Dendritic cell treated with granulocyte-macrophage colony-stimulating factor and Interleukin-4, amounts not matched to agents 40 ng/mL and 50 ng/mL, for 4 days (primary cell): Measurements from ENCODE around the gene COPS7A.

Source experiments
- H3K27ac Mint-ChIP-seq: one replicate; pipeline ENCODE4 v1.8.0; 2022; ENCODE audit warnings: mild to moderate bottlenecking, mixed read lengths
- H3K27me3 Mint-ChIP-seq: one replicate; pipeline ENCODE4 v1.8.0; 2022; ENCODE audit warnings: mild to moderate bottlenecking, mixed read lengths
- H3K36me3 Mint-ChIP-seq: one replicate; pipeline ENCODE4 v1.8.0; 2022; ENCODE audit warnings: low read depth, mixed read lengths
- H3K4me1 Mint-ChIP-seq: one replicate; pipeline ENCODE4 v1.8.0; 2022; ENCODE audit warnings: low read depth, mixed read lengths
- H3K4me3 Mint-ChIP-seq: one replicate; pipeline ENCODE4 v1.8.0; 2022; ENCODE audit warnings: mild to moderate bottlenecking, moderate library complexity, mixed read lengths
- H3K9me3 Mint-ChIP-seq: one replicate; pipeline ENCODE4 v1.8.0; 2022; ENCODE audit warnings: mixed read lengths
- intact Hi-C: fragments of 100-400 bp; cut with micrococcal nuclease; formaldehyde crosslinking; loops from one replicate; pipeline ENCODE4 v1.15.0; 2022

COPS7A gene

DNA sequence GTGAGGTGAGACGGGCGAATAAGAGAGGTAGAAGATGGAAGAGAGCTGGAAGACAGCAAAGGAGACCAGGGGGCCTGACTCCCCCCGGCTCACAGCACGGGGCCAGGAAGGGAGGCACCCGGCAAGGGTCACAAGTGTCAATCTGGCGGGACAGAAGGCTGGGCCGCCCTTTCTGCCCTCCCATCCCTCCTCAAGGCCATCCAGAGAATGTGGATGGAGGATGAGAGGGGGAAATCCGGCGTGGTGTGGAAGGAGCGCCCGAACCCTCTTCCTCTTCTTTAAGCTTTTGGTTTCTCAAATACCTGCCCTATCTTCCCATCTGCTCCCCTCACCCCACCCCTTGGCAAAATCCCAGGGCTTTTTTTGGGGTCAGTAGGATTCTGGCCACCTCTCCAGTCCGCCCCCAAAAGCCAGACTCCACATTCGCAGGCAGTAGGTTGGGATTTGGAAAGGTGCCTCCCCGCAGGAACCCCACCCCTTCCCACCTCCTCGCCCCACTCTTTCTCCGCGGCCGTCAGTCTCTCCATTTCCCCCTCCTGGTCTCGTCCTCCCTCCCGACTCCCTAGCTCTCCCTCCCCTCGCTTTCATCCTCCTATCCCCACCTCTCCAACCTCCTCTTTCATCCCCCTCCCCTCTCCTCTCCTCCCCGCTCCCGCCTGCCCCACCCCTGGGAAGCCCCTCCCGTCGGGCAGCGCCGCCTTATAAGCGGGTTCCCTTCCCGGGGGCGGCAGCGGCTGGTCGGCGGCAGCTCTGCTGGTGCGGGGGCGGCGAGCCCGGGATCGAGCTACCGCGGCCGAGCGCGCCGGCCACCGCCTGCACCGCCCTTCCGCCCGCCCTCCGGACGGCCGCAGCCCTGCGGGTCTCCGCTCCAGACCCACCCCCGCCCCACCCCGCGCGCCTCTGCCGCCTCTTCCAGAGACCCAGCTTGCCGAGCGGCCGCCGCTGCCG lies 42.1 kb downstream of the COPS7A start, which contains the start of gene PTMS:
TSS of gene PTMS (plus strand) at position 730 of the 948 bp plus-strand sequence. CDS start 343 bp downstream, outside the sequence.
- H3K4me3 Mint-ChIP-seq, result peak within 1 kb of the TSS; percentile 89
- H3K36me3 Mint-ChIP-seq, result peaks cover 32% of the 10 kb centered on the region
- peak within 1 kb of the TSS; percentile 87 for H3K27ac Mint-ChIP-seq
- H3K9me3 Mint-ChIP-seq, result no peaks in the 10 kb centered on the region
- intact Hi-C loops, result no loop called here
- peaks cover 58% of the 10 kb centered on the region for H3K27me3 Mint-ChIP-seq
- H3K4me1 Mint-ChIP-seq, result peaks cover 65% of the 10 kb centered on the region

DNA sequence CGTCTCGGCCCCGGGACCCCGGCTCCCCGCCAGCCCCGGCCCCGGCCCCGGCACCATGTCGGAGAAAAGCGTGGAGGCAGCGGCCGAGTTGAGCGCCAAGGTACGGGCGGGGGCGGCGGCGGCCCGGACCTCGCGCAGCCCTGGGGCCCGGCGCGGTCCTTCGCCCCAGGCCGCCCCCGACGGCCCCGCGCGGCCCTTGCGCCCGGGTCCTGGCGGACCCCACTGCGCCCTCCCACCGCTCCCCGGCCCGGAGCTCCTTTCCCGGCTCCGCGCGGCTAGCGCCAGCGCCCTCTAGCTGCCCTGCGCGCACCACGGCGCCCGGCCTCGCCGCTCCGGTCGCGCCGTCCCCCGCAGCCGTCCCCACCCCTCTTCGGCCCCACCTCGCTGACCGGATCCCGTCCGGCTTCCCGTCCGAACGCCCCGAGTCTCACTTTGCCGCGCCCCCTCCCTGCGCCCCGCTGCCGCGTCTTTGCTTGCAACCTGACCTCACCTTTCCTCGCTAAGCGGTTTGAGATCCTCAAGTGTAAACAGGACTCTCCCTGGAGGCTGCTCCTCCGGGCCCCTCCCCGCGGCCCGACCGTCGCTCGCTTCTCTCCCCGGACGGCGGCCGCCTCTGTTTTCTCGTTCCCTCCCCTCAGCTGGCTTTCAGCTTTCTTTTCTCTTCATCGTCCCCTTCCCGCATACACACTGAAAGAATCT lies 43.0 kb downstream of the COPS7A start:
- H3K27me3 Mint-ChIP-seq, result peaks cover 54% of the 10 kb centered on the region
- H3K9me3 Mint-ChIP-seq, result no peaks in the 10 kb centered on the region

DNA sequence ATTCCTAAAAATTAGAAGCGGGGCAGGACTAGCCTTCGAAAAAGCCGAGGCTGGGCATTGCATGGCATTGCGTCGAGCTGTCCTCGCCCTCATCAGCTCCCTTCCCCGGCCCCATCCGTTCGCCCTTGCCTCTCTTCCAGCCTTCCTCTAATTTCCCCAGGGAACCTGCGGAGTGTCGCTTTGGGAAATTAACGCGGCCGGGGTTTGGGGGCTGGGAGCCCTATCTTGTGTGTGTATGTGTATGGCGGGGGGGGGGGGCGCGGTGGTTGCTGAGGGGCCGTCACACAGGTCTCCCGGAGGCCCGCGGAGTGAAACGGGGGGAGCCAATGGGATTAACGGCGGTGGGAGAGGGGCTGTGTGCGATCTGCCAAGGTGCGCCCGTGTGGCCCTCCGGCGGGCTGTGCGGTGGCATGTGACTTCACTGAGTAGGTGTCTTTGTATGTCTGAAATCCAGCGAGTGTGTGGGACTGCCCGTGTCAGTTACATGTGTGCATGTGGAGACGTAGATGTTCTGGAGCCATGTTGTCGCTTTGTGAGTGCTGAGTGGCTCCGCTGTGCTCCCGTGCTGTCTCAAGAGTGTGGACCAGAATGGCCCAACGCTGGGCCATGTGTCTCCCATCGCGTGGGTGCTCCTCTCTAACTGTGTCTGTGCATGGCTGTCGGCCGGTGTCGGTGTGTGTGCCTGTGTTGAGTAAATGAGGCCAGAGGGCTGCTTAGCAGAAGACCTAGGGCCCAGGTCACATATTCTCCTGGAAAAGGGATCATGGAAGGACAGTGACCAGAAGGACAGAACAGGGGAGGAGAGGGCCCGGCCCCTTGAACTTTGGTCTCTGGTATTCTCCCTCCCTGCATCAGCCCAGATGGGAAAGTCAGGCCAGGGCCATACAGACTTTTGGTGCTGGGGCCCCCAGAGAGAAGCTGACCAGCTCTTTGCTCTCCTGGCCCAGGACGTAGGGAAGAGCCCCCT lies 43.8 kb downstream of the COPS7A start:
- peaks cover 35% of the 10 kb centered on the region for H3K36me3 Mint-ChIP-seq
- H3K4me3 Mint-ChIP-seq, result peak overlapping the region; percentile 89
- peak overlapping the region; percentile 87 for H3K27ac Mint-ChIP-seq
- H3K4me1 Mint-ChIP-seq, result peaks cover 82% of the 10 kb centered on the region
- peaks cover 54% of the 10 kb centered on the region for H3K27me3 Mint-ChIP-seq
- no peaks in the 10 kb centered on the region for H3K9me3 Mint-ChIP-seq
- intact Hi-C loops, result no loop called here

More for the DNA sequence above, 43.0 kb downstream of the COPS7A start:
- peaks cover 73% of the 10 kb centered on the region for H3K4me1 Mint-ChIP-seq
- intact Hi-C loops, result no loop called here
- H3K4me3 Mint-ChIP-seq, result peak overlapping the region; percentile 89
- H3K36me3 Mint-ChIP-seq, result peaks cover 35% of the 10 kb centered on the region
- H3K27ac Mint-ChIP-seq, result peak overlapping the region; percentile 87

DNA sequence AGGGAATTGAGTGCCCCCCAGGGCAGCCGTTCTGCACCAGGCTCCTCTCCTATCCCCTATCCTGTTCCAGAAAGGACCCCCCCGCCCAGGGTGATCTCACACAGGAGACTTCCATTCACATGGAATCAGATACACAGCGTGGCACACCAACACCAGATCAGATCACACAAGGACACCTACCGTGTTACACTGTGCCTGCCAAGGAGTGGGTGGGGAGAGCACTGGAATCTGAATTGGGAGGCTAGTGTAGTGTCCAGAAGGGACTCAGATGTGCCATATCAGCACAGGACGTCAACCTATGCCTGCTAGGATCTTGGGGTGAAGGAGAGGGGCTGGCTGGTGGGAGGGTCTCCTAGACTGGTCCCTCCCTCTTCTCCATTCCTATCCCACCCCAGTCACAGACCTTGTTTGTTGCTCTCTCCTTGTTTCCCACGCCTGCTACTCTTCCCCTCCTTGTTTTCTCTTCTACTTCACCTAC lies 44.6 kb downstream of the COPS7A start:
- no peaks in the 10 kb centered on the region for H3K9me3 Mint-ChIP-seq
- peaks cover 63% of the 10 kb centered on the region for H3K27me3 Mint-ChIP-seq
- H3K27ac Mint-ChIP-seq, result peak overlapping the region; percentile 88
- peaks cover 90% of the 10 kb centered on the region for H3K4me1 Mint-ChIP-seq
- peak overlapping the region; percentile 89 for H3K4me3 Mint-ChIP-seq
- H3K36me3 Mint-ChIP-seq, result peaks cover 35% of the 10 kb centered on the region
- intact Hi-C loops, result no loop called here

DNA sequence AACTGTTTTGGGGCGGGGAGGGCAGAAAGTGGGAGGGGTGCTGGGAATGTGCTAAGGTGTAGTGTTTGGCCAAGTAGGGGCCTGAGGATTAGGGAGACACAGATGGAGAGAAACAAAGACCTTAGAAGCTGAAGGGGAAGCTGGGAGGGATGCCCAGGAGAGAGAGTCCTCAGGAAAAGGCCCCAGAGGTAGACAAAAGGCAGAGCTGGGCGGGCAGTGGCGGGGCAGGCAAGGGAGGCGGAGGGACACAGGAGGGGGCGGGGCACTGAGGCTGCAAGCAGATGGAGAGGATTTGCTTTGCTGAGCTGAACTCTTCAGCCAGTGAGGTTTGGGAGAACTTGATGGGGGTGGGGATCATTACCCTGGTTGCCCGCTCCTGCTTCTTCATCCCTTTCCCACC lies 45.1 kb downstream of the COPS7A start:
- intact Hi-C loops, result no loop called here
- Mint-ChIP-seq H3K4me3 (no peak overlapping the region), H3K27ac (peak overlapping the region; percentile 88)

DNA sequence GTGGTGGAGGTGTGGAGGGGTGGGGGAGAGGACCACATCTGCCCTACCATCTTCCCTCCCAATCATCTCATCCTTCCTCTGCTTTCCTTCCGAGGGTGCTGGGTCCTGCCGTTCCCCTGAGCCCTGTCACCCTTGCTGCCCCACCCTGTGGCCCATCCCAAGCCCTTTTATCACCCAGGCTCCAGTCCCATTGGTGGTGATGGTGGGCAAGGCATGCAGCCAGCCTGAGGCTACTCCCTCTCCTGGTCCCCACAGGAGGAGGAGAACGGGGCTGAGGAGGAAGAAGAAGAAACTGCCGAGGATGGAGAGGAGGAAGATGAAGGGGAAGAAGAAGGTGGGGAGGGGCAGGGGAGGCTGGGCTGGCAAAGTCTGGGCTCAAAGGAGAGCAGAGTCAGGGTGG lies 45.8 kb downstream of the COPS7A start:
- intact Hi-C loops, result no loop called here
- H3K9me3 Mint-ChIP-seq, result no peaks in the 10 kb centered on the region
- peaks cover 90% of the 10 kb centered on the region for H3K4me1 Mint-ChIP-seq
- H3K27me3 Mint-ChIP-seq, result peaks cover 66% of the 10 kb centered on the region
- H3K27ac Mint-ChIP-seq, result peak overlapping the region; percentile 88
- H3K4me3 Mint-ChIP-seq, result peak overlapping the region; percentile 37
- peaks cover 35% of the 10 kb centered on the region for H3K36me3 Mint-ChIP-seq

More for the DNA sequence above, 45.1 kb downstream of the COPS7A start:
- H3K27me3 Mint-ChIP-seq, result peaks cover 66% of the 10 kb centered on the region
- H3K36me3 Mint-ChIP-seq, result peaks cover 35% of the 10 kb centered on the region
- H3K4me1 Mint-ChIP-seq, result peaks cover 90% of the 10 kb centered on the region
- no peaks in the 10 kb centered on the region for H3K9me3 Mint-ChIP-seq

DNA sequence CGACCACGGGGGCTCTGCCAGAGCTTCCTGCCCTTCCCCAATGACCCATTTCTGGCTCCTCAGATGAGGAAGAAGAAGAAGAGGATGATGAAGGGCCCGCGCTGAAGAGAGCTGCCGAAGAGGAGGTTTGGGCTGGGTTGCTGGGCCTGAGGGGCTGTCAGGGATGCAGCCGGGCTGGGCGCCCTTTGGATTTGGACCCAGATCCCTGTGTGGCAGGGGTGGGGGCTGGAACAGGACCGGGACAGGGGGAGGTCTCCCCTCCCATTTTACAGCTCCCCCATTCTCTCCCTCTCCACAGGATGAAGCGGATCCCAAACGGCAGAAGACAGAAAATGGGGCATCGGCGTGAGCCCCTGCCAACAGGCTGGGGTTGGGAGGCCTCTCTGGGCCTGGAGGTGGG lies 46.2 kb downstream of the COPS7A start:
- Mint-ChIP-seq H3K4me3 (peak overlapping the region; percentile 37), H3K27ac (peak overlapping the region; percentile 88), H3K27me3 (peaks cover 69% of the 10 kb centered on the region), H3K36me3 (peaks cover 35% of the 10 kb centered on the region), H3K4me1 (peaks cover 90% of the 10 kb centered on the region), H3K9me3 (no peaks in the 10 kb centered on the region)
- intact Hi-C loops, result no loop called here

DNA sequence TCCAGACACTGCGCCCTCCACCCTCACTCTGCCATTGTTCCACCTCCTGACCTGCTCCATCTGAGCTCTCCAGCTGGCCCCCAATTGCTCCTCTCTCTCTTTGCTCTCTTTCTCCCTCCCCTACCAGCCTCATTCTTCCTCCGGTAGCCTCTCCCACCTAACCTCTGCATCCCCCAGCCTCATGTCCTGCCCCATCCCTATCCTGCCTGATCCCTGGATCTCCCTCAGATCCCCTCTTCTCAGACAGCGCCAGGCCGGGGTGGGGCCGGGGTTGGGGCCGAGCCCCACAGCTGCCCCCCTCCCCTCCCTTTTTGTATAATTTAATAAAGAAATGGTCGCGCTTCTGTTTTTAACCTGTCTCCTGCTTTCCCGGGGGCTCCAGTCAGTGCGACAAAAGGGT lies 46.8 kb downstream of the COPS7A start:
- Mint-ChIP-seq H3K4me1 (peaks cover 84% of the 10 kb centered on the region), H3K4me3 (peak overlapping the region; percentile 60), H3K27me3 (peaks cover 70% of the 10 kb centered on the region), H3K36me3 (peaks cover 35% of the 10 kb centered on the region), H3K27ac (peak overlapping the region; percentile 88), H3K9me3 (no peaks in the 10 kb centered on the region)
- intact Hi-C loops, result no loop called here

DNA sequence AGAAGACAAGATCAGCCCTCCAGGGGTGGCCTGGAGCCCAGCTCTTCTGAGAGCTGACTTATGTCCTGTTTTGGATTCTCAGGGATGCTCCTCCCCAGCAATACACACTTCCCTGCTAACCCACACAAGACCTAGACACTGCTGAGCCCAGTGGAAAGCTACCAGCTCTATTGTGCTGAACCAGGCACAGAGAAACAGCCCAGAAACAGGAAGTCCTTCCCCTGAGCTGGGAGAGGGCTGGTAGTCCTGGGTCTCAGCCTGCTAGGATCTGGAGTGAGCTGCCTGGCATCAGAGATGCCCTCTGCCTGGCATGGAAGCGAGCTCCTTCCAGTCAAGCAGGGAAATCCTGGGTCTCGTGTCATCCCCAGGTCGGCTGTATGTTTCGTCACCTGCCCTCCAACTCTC lies 47.2 kb downstream of the COPS7A start:
- Mint-ChIP-seq H3K27ac (peak overlapping the region; percentile 88), H3K4me3 (peak overlapping the region; percentile 60), H3K27me3 (peaks cover 74% of the 10 kb centered on the region)

DNA sequence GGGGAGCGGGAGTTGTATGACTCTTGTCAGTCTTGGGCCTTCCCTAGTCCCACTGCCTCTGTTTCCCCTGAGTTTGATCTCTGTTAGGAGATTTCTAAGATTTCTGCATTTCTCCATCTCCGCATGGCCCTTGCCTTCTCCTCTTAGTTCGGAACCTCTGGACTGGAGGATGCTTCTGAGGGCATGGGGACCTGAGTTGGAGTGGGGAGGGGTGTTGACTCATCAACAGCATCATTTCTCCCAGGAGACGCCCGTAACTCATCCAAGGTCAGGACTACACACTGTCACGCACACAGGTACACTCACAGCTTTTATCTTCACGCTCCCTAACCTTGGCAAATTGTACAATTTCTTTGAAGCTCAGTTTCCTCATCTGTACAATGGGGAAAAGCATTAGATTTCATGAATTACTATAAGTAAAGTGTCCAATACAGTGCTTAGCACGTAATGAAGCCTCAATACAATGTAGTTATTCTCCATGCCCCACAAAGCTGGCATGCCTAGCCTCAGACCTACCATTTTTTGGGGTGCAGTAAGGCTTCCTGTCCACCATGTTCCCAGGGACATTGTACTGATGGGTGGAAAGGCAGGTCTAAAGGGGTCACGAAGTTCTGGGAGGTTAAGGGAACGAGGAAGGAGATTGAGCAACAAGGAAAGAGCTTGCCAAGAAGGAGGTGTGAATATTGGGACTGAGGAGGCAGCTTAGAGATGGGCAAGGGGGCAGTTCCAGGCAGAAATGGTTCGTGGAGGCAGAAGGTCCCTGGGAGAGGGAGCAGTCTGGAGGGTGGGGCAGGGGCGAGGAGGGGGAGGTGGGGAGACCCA lies 47.9 kb downstream of the COPS7A start:
- Mint-ChIP-seq H3K9me3 (no peaks in the 10 kb centered on the region), H3K27me3 (peaks cover 81% of the 10 kb centered on the region), H3K4me3 (peak overlapping the region; percentile 33), H3K36me3 (peaks cover 34% of the 10 kb centered on the region), H3K4me1 (peaks cover 80% of the 10 kb centered on the region), H3K27ac (peak overlapping the region; percentile 88)
- intact Hi-C loops, result no loop called here

More for the DNA sequence above, 47.2 kb downstream of the COPS7A start:
- peaks cover 35% of the 10 kb centered on the region for H3K36me3 Mint-ChIP-seq
- intact Hi-C loops, result no loop called here
- H3K4me1 Mint-ChIP-seq, result peaks cover 80% of the 10 kb centered on the region
- H3K9me3 Mint-ChIP-seq, result no peaks in the 10 kb centered on the region

DNA sequence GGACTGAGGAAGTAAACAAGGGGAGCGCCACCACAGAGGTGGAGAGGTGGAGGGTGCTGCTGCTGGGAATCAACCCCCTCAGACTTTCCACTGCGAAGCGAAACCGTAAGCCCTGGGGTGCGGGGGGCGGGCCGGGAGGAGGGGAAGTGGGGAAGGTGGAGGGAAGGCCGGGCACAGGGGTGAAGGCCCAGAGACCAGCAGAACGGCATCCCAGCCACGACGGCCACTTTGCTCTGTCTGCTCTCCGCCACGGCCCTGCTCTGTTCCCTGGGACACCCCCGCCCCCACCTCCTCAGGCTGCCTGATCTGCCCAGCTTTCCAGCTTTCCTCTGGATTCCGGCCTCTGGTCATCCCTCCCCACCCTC lies 48.5 kb downstream of the COPS7A start, which contains the start of gene LAG3:
TSS of gene LAG3 (plus strand) at position 190 of the 365 bp plus-strand sequence. CDS start 333 bp downstream, outside the sequence.
- H3K27ac Mint-ChIP-seq, result peak within 1 kb of the TSS; percentile 88
- intact Hi-C loops, result no loop called here
- H3K4me3 Mint-ChIP-seq, result peak within 1 kb of the TSS; percentile 52
- H3K9me3 Mint-ChIP-seq, result no peaks in the 10 kb centered on the region
- peaks cover 28% of the 10 kb centered on the region for H3K36me3 Mint-ChIP-seq
- H3K4me1 Mint-ChIP-seq, result peaks cover 77% of the 10 kb centered on the region
- peaks cover 83% of the 10 kb centered on the region for H3K27me3 Mint-ChIP-seq

DNA sequence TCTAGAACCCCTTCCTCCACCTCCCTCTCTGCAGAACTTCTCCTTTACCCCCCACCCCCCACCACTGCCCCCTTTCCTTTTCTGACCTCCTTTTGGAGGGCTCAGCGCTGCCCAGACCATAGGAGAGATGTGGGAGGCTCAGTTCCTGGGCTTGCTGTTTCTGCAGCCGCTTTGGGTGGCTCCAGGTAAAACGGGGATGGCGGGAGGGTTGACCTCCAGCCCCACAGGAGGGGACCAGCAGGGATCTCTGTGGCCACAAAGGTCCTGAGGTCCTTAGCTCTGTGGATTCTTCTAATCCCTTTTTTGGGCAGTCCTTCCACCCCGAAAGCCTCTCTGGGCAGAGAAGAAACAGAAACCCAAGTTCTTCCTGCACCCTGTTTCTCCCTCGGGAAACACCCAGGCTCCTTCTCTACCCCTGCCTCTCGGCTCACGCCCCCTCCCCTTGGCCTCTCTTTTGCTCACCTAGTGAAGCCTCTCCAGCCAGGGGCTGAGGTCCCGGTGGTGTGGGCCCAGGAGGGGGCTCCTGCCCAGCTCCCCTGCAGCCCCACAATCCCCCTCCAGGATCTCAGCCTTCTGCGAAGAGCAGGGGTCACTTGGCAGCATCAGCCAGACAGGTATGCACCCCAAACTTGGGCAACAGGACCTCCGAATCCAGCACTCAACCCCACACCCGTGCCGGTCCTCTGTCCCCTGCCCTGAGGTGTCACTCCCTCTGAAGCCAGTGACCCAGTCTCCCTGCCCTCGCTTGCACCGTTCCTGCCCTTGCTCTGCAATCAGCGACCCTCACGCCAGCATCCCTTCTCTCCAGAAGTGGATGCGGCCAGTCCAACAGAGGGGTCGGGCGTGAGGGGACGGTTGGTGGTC lies 49.1 kb downstream of the COPS7A start:
- H3K36me3 Mint-ChIP-seq, result peaks cover 22% of the 10 kb centered on the region
- H3K9me3 Mint-ChIP-seq, result no peaks in the 10 kb centered on the region
- H3K27ac Mint-ChIP-seq, result peak overlapping the region; percentile 88
- H3K4me3 Mint-ChIP-seq, result peak overlapping the region; percentile 52
- H3K4me1 Mint-ChIP-seq, result peaks cover 72% of the 10 kb centered on the region
- H3K27me3 Mint-ChIP-seq, result peaks cover 83% of the 10 kb centered on the region
- intact Hi-C loops, result no loop called here
